HFFc6 (cell line): ENCODE measurements around the gene OR4D2. TPM values are rescaled to one million over a fixed set of nuclear protein-coding genes. Genes with fewer than 3 reads are reported as not detected.

Experiments
- DNase-seq: peaks from one replicate; pipeline ENCODE4 v3.0.0-alpha.2; 2018
- H3K27ac Mint-ChIP-seq: 2 replicates; pipeline ENCODE4 v1.8.0; 2020; ENCODE audit warnings: mild to moderate bottlenecking, mixed read lengths
- H3K27me3 Mint-ChIP-seq: 2 replicates; pipeline ENCODE4 v1.8.0; 2021; ENCODE audit warnings: mild to moderate bottlenecking, moderate library complexity, mixed read lengths; ENCODE audit not compliant: insufficient read depth
- H3K36me3 Mint-ChIP-seq: 2 replicates; pipeline ENCODE4 v1.8.0; 2021; ENCODE audit warnings: low read depth, mixed read lengths
- H3K4me1 Mint-ChIP-seq: 2 replicates; pipeline ENCODE4 v1.8.0; 2020; ENCODE audit warnings: low read depth, mixed read lengths
- H3K4me3 Mint-ChIP-seq: 2 replicates; pipeline ENCODE4 v1.8.0; 2020; ENCODE audit warnings: mild to moderate bottlenecking, moderate library complexity, mixed read lengths
- H3K9me3 Mint-ChIP-seq: 2 replicates; pipeline ENCODE4 v1.8.0; 2020; ENCODE audit warnings: mild to moderate bottlenecking, mixed read lengths
- CTCF ChIP-seq: fragments of 200-600 bp; sonication (generic); IDR thresholded peaks from 2 replicates; pipeline ENCODE4 v1.5.0; 2021; ENCODE audit warnings: antibody characterized with exemption, mild to moderate bottlenecking
- total RNA-seq, 6 experiments: library from RNA; stranded (reverse); fragmentation: NEBNext Ultra II Directional; extraction: Animal tissue kit (Norgen Biotek cat#: 25700); gene quantifications; 2 replicates in 1 of 6; 3 replicates in 5 of 6; pipeline ENCODE4 v1.2.3, GENCODE V29; 2021

The OR4D2 gene
- total RNA-seq, 6 experiments from 2014 or later: not detected

- TF ChIP-seq CTCF: peak; percentile 35; the same call in 1 of the 2 replicates
- DNase-seq: peak; percentile 85
- Mint-ChIP-seq H3K27me3 (peaks cover 36% of the 10 kb centered on the region), H3K27ac (no peak overlapping the region), H3K9me3 (no peaks in the 10 kb centered on the region), H3K4me1 (peaks cover 11% of the 10 kb centered on the region), H3K36me3 (no peaks in the 10 kb centered on the region), H3K4me3 (peak overlapping the region; percentile 55)
These were observed 22.8 kb downstream of the OR4D2 start for GRCh38 chr17:58189436-58190146.

- TF ChIP-seq CTCF: no peak
- Mint-ChIP-seq H3K27me3 (peaks cover 30% of the 10 kb centered on the region), H3K4me3 (no peak overlapping the region), H3K9me3 (no peaks in the 10 kb centered on the region), H3K27ac (no peak overlapping the region), H3K36me3 (no peaks in the 10 kb centered on the region), H3K4me1 (peaks cover 10% of the 10 kb centered on the region)
- DNase-seq: no peak
These were observed 24.6 kb downstream of the OR4D2 start for GRCh38 chr17:58191241-58191896.

DNA sequence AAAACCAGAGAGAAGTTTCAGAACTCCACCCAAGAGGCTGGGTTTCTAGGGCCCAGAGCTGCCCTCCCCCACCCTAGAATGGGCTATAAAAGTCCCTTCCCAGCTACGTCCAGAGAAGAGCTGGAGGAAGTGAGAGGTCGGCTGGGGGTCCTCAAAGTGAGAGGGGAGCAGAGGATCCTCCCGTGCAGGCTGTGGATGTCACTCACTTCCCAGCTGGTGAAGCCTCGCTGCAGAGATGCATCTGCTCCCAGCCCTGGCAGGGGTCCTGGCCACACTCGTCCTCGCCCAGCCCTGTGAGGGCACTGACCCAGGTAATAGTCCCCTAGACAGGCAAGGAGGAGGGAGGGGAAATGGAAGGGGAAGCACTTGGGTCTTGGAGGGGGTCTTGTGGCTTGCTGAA is 25.8 kb downstream of the OR4D2 start, which contains the start of gene EPX:
Gene EPX, plus strand, starts transcription at position 115 of the 400 bp plus-strand sequence. Its CDS starts 121 bp downstream, at position 236.
- H3K4me3 Mint-ChIP-seq: no peak within 1 kb of the TSS
- H3K4me1 Mint-ChIP-seq: peaks cover 10% of the 10 kb centered on the region
- no peaks in the 10 kb centered on the region for H3K9me3 Mint-ChIP-seq
- no peak within 1 kb of the TSS for H3K27ac Mint-ChIP-seq
- DNase-seq: no peak
- no peak for TF ChIP-seq CTCF
- peaks cover 30% of the 10 kb centered on the region for H3K27me3 Mint-ChIP-seq
- no peaks in the 10 kb centered on the region for H3K36me3 Mint-ChIP-seq

DNA sequence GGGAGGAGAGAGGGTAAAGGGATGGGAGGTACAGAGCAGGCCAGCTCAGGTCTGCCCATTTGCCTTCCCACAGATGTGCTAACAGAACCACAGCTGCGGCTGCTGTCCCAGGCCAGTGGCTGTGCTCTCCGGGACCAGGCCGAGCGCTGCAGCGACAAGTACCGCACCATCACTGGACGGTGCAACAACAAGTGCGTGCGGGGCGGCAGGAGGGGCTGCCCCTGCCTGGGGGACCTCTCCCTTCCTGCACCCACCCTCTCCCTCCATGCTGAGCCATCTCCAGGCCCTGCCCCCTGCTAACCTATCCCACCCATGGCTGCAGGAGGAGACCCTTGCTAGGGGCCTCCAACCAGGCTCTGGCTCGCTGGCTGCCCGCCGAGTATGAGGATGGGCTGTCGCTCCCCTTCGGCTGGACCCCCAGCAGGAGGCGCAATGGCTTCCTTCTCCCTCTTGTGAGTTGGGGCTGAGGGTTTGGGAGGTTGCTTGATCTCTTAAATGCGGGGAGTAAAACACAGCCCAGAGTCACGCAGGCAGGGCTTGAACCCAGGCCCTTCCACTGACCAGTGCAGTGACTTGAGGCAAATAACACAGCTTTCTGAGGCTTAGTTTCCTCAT is 27.0 kb downstream of the OR4D2 start:
- Mint-ChIP-seq H3K4me3 (no peak overlapping the region), H3K27ac (no peak overlapping the region), H3K4me1 (peaks cover 10% of the 10 kb centered on the region), H3K27me3 (peaks cover 31% of the 10 kb centered on the region), H3K36me3 (no peaks in the 10 kb centered on the region), H3K9me3 (no peaks in the 10 kb centered on the region)
- peak; percentile 36; the same call in 1 of the 2 replicates for TF ChIP-seq CTCF
- DNase-seq: no peak

- no peaks in the 10 kb centered on the region for H3K9me3 Mint-ChIP-seq
These were observed 28.8 kb downstream of the OR4D2 start for GRCh38 chr17:58195518-58196123.

More at GRCh38 chr17:58195518-58196123, 28.8 kb downstream of the OR4D2 start:
- no peak for DNase-seq
- Mint-ChIP-seq H3K4me1 (no peaks in the 10 kb centered on the region), H3K27ac (no peak overlapping the region), H3K4me3 (no peak overlapping the region), H3K27me3 (peaks cover 39% of the 10 kb centered on the region), H3K36me3 (no peaks in the 10 kb centered on the region)
- TF ChIP-seq CTCF: no peak
